ENCODE data around the gene DICER1.

GRCh38 chr14:95069018-95069417 is 88.3 kb downstream of the DICER1 start:
- no peak for TF ChIP-seq POLR2AphosphoS5 (IDR thresholded peaks at IDR 0.05; ENCODE audit: insufficient read depth, low read depth, low read length)
- no peak for TF ChIP-seq EZH2 (IDR thresholded peaks at IDR 0.05; ENCODE audit: borderline replicate concordance, low read depth, low read length, severe bottlenecking)
- no peak for TF ChIP-seq POLR2A (IDR thresholded peaks at IDR 0.05; ENCODE audit: low read depth, low read length)
- TF ChIP-seq CTCF (IDR thresholded peaks at IDR 0.05; ENCODE audit: extremely low read depth in 1 of 2, insufficient read depth in 1 of 2, low read depth in 1 of 2, low read length in 2 of 2): no peak
- TF ChIP-seq JUN (IDR thresholded peaks at IDR 0.05; ENCODE audit: borderline replicate concordance, insufficient read depth, insufficient read length, low read depth): no peak
- TF ChIP-seq GATA2 (IDR thresholded peaks at IDR 0.05; ENCODE audit: insufficient read depth, insufficient read length, low read depth, low read length): no peak
- TF ChIP-seq MAX (IDR thresholded peaks at IDR 0.05; ENCODE audit: insufficient read depth, insufficient read length): no peak
